Uterus (tissue), 2 donors: ENCODE data around the gene CSF1.
A peak's percentile ranks its signal among the peaks of the same experiment; 100 is the strongest.

Experiments
- CTCF ChIP-seq, 4 experiments: fragments of 200-600 bp in 2 of 4; fragments of 450-650 bp in 2 of 4; sonication (generic) in 2 of 4; IDR thresholded peaks; one replicate each; pipeline ENCODE4 v1.5.1; 2016 to 2019; ENCODE audit warnings: antibody characterized with exemption in 4 of 4, mild to moderate bottlenecking in 2 of 4, moderate library complexity in 1 of 4
- POLR2A ChIP-seq, 2 donors: fragments of 450-650 bp; IDR thresholded peaks; one replicate each; pipeline ENCODE4 v1.6.1; 2016; ENCODE audit warnings: antibody characterized with exemption in 2 of 2, mild to moderate bottlenecking in 1 of 2, moderate library complexity in 1 of 2

GRCh38 chr1:109910123-109910962 lies at the start of gene CSF1:
- TF ChIP-seq CTCF (IDR thresholded peaks at IDR 0.05) (no peak), POLR2A (IDR thresholded peaks at IDR 0.05) (peak; percentile 44 to 60)
